ENCODE data around the gene MDM2.

DNA sequence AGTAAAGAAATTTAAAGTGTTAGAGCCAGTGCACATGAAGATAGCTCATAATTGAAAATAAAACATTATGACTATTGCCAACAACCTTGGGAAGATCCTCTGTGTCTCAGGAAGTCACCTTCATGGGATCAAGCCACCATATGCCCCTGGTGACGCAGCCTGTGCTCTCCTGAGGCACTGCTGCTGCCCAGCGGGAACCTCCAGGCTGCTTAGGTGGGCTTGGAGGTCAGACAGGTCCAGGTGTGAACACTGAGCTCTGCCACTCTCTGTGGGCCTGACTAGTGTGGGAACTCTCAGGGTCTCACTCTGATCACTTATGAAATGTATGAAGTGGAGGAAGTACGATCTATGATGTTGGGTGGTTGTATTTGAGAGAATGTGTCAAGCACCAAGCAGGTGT lies 45.3 kb upstream of the MDM2 start:
- TF ChIP-seq EZH2 (IDR thresholded peaks at IDR 0.05) (no peak), POLR2AphosphoS5 (IDR thresholded peaks at IDR 0.05; ENCODE audit: borderline replicate concordance, low read depth, low read length) (no peak)
